Femur (tissue), 1 donor: Measurements from ENCODE around the gene FIBP.
"Not testable (repeated sequence)": the region's sequence is repeated elsewhere in the genome, so short reads cannot be mapped to it uniquely, and the experiment has no call there.

Source experiments
- DNase-seq: peaks from one replicate; pipeline ENCODE4 v3.0.0-alpha.2; 2017

The FIBP gene

GRCh38 chr11:65912845-65913244 lies 24.6 kb upstream of the FIBP start:
- DNase-seq = no peak

- DNase-seq = peak; percentile 81
Measured at GRCh38 chr11:65911682-65912568, 23.7 kb upstream of the FIBP start.

GRCh38 chr11:65907878-65908277 lies 19.6 kb upstream of the FIBP start:
- DNase-seq = no peak

- no peak for DNase-seq
Measured at GRCh38 chr11:65906602-65907001, 18.3 kb upstream of the FIBP start.

GRCh38 chr11:65903715-65904114 lies 15.4 kb upstream of the FIBP start:
- no peak for DNase-seq

- DNase-seq = no peak
Measured at GRCh38 chr11:65903068-65903481, 14.8 kb upstream of the FIBP start.

GRCh38 chr11:65900899-65901180 lies 12.6 kb upstream of the FIBP start:
- no peak for DNase-seq

- peak; percentile 80 for DNase-seq
Measured at GRCh38 chr11:65900125-65900898, 12.0 kb upstream of the FIBP start, which contains the start of gene FOSL1. Gene FOSL1 (minus strand): TSS chr11:65900388. CDS start chr11:65900339, 49 bp downstream.

GRCh38 chr11:65899356-65900124 lies 11.3 kb upstream of the FIBP start:
- DNase-seq = peak; percentile 60

GRCh38 chr11:65898656-65899355 lies 10.5 kb upstream of the FIBP start:
- DNase-seq = no peak

GRCh38 chr11:65897020-65897471 lies 8.8 kb upstream of the FIBP start:
- no peak for DNase-seq

- DNase-seq = no peak
Measured at GRCh38 chr11:65896034-65896999, 8.0 kb upstream of the FIBP start.

- no peak for DNase-seq
Measured at GRCh38 chr11:65895482-65895981, 7.3 kb upstream of the FIBP start.

- no peak for DNase-seq
Measured at GRCh38 chr11:65894034-65894591, 5.8 kb upstream of the FIBP start.

GRCh38 chr11:65892661-65893317 lies 4.5 kb upstream of the FIBP start:
- no peak for DNase-seq

- not testable (repeated sequence) for DNase-seq
Measured at GRCh38 chr11:65892137-65892540, 3.9 kb upstream of the FIBP start.

GRCh38 chr11:65891219-65892136 lies 3.2 kb upstream of the FIBP start:
- DNase-seq = no peak

- DNase-seq = peak; percentile 98
Measured at GRCh38 chr11:65890324-65891218, 2.3 kb upstream of the FIBP start, which contains the start of gene CCDC85B. Gene CCDC85B (plus strand): TSS chr11:65890673. CDS start chr11:65890784, 111 bp downstream.
